HG02970 (cell line): ENCODE measurements around the gene CAMTA1.
"Not testable (repeated sequence)": the region's sequence is repeated elsewhere in the genome, so short reads cannot be mapped to it uniquely, and the experiment has no call there.

ENCODE experiments used
- ATAC-seq: cut with Tn5 transposase; IDR thresholded peaks from one replicate; pipeline ENCODE4 v1.9.1; 2021; ENCODE audit warnings: mild to moderate bottlenecking, moderate library complexity, moderate number of reproducible peaks; ENCODE audit not compliant: unreplicated experiment, low FRiP score

CAMTA1 gene

GRCh38 chr1:6834366-6834765 is 49.1 kb downstream of the CAMTA1 start:
- no peak for ATAC-seq

- ATAC-seq = no peak
These were observed 49.9 kb downstream of the CAMTA1 start for GRCh38 chr1:6835139-6835538.

- ATAC-seq = no peak
These were observed 57.0 kb downstream of the CAMTA1 start for GRCh38 chr1:6842301-6842700.

GRCh38 chr1:6845786-6846185 is 60.5 kb downstream of the CAMTA1 start:
- not testable (repeated sequence) for ATAC-seq

- no peak for ATAC-seq
These were observed 63.6 kb downstream of the CAMTA1 start for GRCh38 chr1:6848816-6849215.

- no peak for ATAC-seq
These were observed 65.3 kb downstream of the CAMTA1 start for GRCh38 chr1:6850537-6850936.

GRCh38 chr1:6852136-6852890 is 67.1 kb downstream of the CAMTA1 start:
- no peak for ATAC-seq

- ATAC-seq = no peak
These were observed 68.9 kb downstream of the CAMTA1 start for GRCh38 chr1:6854166-6854565.

GRCh38 chr1:6857831-6858230 is 72.6 kb downstream of the CAMTA1 start:
- ATAC-seq = no peak

GRCh38 chr1:6858596-6858995 is 73.3 kb downstream of the CAMTA1 start:
- no peak for ATAC-seq

GRCh38 chr1:6859415-6860343 is 74.4 kb downstream of the CAMTA1 start:
- ATAC-seq = no peak

GRCh38 chr1:6860401-6860800 is 75.1 kb downstream of the CAMTA1 start:
- ATAC-seq = no peak

- peak; percentile 39 for ATAC-seq
These were observed 75.9 kb downstream of the CAMTA1 start for GRCh38 chr1:6861075-6861724.

GRCh38 chr1:6862906-6863305 is 77.7 kb downstream of the CAMTA1 start:
- no peak for ATAC-seq

GRCh38 chr1:6864166-6864565 is 78.9 kb downstream of the CAMTA1 start:
- no peak for ATAC-seq

- ATAC-seq = no peak
These were observed 81.6 kb downstream of the CAMTA1 start for GRCh38 chr1:6866825-6867224.

GRCh38 chr1:6867321-6867720 is 82.1 kb downstream of the CAMTA1 start:
- no peak for ATAC-seq

GRCh38 chr1:6867729-6868659 is 82.7 kb downstream of the CAMTA1 start:
- ATAC-seq = no peak

- ATAC-seq = no peak
These were observed 83.6 kb downstream of the CAMTA1 start for GRCh38 chr1:6868660-6869380.
